Vagina (tissue), 2 donors: ENCODE data around the gene ZNF804A.

Experiments
- POLR2A ChIP-seq, 2 donors: fragments of 450-650 bp; IDR thresholded peaks; one replicate each; pipeline ENCODE4 v1.6.1; 2017; ENCODE audit warnings: antibody characterized with exemption in 2 of 2, mild to moderate bottlenecking in 2 of 2, moderate library complexity in 2 of 2
- POLR2AphosphoS5 ChIP-seq, 2 donors: sonication (generic); formaldehyde crosslinking; IDR thresholded peaks; one replicate each; pipeline ENCODE4 v1.9.0; 2017; ENCODE audit warnings: antibody characterized with exemption in 2 of 2, mild to moderate bottlenecking in 2 of 2, low read depth in 1 of 2; ENCODE audit not compliant: insufficient read depth in 1 of 2
- TF ChIP-seq, protein P1 (sequence below), 3 experiments: fragments of 450-650 bp in 2 of 3; fragments of 200-600 bp in 1 of 3; sonication (generic) in 1 of 3; IDR thresholded peaks; one replicate each; pipeline ENCODE4 v1.5.1; 2017 to 2019; ENCODE audit warnings: antibody characterized with exemption in 3 of 3, mild to moderate bottlenecking in 2 of 3, moderate library complexity in 2 of 3

DNA sequence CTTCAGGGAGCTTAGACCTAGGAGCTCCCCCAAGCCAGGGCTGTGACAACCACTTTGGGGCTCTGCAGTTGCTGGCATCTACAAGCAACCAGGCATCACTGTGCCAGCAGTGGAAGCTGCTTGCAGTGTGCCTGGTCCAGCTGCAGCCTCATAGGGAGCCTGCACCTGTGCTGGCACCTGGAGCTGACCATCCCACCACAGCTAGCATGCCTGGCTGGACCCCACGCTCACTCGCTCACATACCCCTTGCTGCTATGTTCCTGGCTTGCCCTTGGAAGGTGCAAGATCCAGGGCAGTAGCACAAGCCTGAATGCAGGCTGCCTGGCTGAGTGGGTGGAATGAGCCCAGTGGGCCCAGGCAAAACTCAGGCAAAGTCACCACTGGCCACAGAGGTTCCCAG, 82.5 kb downstream of the ZNF804A start:
- TF ChIP-seq, protein P1, sequence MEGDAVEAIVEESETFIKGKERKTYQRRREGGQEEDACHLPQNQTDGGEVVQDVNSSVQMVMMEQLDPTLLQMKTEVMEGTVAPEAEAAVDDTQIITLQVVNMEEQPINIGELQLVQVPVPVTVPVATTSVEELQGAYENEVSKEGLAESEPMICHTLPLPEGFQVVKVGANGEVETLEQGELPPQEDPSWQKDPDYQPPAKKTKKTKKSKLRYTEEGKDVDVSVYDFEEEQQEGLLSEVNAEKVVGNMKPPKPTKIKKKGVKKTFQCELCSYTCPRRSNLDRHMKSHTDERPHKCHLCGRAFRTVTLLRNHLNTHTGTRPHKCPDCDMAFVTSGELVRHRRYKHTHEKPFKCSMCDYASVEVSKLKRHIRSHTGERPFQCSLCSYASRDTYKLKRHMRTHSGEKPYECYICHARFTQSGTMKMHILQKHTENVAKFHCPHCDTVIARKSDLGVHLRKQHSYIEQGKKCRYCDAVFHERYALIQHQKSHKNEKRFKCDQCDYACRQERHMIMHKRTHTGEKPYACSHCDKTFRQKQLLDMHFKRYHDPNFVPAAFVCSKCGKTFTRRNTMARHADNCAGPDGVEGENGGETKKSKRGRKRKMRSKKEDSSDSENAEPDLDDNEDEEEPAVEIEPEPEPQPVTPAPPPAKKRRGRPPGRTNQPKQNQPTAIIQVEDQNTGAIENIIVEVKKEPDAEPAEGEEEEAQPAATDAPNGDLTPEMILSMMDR (IDR thresholded peaks at IDR 0.05), result no peak
- no peak for TF ChIP-seq POLR2AphosphoS5 (IDR thresholded peaks at IDR 0.05; ENCODE audit: insufficient read depth in 1 of 2, low read depth in 1 of 2)
- TF ChIP-seq POLR2A (IDR thresholded peaks at IDR 0.05), result no peak
